ENCODE data around the gene ZNF678. TPM values are rescaled to one million over a fixed set of nuclear protein-coding genes. Genes with fewer than 3 reads are reported as not detected.
"Not testable (repeated sequence)": the region's sequence is repeated elsewhere in the genome, so short reads cannot be mapped to it uniquely, and the experiment has no call there.

The ZNF678 gene
- total RNA-seq, 2 donors from 2014 or later: 2.7 to 3.3 TPM

DNA sequence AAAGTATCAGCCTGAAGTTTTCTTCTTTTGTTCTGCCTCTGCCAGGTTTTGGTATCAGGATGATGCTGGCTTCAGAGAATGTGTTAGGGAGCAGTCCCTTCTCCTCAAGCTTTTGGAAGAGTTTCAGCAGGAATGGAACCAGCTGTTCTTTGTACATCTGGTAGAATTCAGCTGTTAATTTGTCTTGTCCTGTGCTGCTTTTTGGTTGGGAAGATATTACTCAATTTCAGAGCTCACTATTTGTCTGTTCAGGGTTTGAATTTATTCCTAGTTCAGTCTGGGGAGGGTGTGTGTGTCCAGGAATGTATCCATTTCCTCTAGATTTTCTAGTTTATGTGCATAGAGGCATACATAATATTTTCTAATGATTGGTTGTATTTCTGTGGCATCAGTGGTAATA is 12.8 kb downstream of the ZNF678 start:
- Histone ChIP-seq H3K9me3 (no peaks in the 10 kb centered on the region), H3K36me3 (no peaks in the 10 kb centered on the region), H3K4me1 (peaks cover 0 to 16% of the 10 kb centered on the region in 2 donors), H3K27ac (no peak overlapping the region), H3K4me3 (no peak overlapping the region), H3K27me3 (no peaks in the 10 kb centered on the region)
- TF ChIP-seq, protein P1, sequence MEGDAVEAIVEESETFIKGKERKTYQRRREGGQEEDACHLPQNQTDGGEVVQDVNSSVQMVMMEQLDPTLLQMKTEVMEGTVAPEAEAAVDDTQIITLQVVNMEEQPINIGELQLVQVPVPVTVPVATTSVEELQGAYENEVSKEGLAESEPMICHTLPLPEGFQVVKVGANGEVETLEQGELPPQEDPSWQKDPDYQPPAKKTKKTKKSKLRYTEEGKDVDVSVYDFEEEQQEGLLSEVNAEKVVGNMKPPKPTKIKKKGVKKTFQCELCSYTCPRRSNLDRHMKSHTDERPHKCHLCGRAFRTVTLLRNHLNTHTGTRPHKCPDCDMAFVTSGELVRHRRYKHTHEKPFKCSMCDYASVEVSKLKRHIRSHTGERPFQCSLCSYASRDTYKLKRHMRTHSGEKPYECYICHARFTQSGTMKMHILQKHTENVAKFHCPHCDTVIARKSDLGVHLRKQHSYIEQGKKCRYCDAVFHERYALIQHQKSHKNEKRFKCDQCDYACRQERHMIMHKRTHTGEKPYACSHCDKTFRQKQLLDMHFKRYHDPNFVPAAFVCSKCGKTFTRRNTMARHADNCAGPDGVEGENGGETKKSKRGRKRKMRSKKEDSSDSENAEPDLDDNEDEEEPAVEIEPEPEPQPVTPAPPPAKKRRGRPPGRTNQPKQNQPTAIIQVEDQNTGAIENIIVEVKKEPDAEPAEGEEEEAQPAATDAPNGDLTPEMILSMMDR (IDR thresholded peaks at IDR 0.05): no peak
- no peak for DNase-seq (ENCODE audit: low spot score)

DNA sequence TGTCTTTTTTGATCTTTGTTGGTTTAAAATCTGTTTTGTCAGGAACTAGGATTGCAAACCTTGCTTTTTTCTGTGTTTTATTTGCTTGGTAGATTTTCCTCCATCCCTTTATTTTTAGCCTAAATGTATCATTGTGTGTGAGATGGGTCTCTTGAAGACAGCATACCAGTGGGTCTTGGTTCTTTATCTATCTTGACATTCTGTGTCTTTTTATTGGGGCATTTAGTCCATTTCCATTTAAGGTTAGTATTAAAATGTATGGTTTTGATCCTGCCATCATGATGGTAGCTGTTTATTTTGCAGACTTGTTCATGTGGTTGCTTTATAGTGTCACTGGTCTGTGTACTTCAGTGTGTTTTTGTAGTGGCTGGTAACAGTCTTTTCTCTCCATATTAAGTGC is 14.1 kb downstream of the ZNF678 start:
- DNase-seq (ENCODE audit: low spot score): no peak
- Histone ChIP-seq H3K4me3 (no peak overlapping the region), H3K36me3 (no peaks in the 10 kb centered on the region), H3K9me3 (no peaks in the 10 kb centered on the region), H3K4me1 (peaks cover 0 to 12% of the 10 kb centered on the region in 2 donors), H3K27ac (no peak overlapping the region), H3K27me3 (no peaks in the 10 kb centered on the region)
- TF ChIP-seq, protein P1 (IDR thresholded peaks at IDR 0.05): no peak

DNA sequence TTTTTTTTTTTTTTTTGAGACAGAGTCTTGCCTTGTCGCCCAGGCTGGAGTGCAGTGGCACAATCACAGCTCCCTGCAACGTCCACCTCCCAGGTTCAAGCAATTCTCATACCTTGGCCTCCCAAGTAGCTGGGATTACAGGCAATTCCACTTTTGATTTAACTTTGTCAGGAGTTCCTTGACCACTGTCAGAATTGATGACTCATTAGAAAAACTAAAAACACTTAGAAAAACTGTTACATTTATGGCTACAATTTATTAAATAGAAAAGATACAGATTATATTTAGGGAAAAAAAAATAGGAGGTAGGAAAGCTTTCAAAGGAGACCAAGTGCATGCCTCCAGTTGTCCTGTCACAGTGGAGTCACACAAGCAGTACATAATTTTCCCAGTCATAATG is 20.0 kb downstream of the ZNF678 start:
- no peak for DNase-seq (ENCODE audit: low spot score)
- H3K4me1 ChIP-seq: peaks cover 0 to 5% of the 10 kb centered on the region in 2 donors
- peaks cover 0 to 4% of the 10 kb centered on the region in 2 donors for H3K9me3 ChIP-seq
- no peak overlapping the region for H3K4me3 ChIP-seq
- no peak overlapping the region for H3K27ac ChIP-seq
- no peaks in the 10 kb centered on the region for H3K27me3 ChIP-seq
- no peaks in the 10 kb centered on the region for H3K36me3 ChIP-seq
- TF ChIP-seq, protein P1 (IDR thresholded peaks at IDR 0.05): no peak

DNA sequence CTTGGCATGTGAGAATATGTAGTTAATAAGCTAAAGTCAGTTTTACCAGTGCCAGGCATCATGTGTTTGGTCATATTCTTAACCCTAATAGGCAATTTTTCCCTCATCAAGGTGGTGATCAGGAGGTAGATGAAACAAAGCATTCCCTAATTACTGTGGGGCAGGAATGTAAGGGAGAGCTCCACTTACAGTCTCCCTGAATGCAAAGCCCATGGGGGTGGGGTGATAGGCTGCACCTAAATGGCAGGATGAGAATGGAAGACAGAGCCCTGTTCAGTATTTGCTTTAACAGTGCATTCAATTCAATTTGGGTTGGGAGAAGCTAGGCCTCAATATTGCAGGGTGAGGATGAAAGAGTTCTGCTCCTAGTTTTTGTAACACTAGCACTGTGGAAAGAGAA is 23.4 kb downstream of the ZNF678 start:
- H3K27ac ChIP-seq: no peak overlapping the region
- H3K9me3 ChIP-seq: peaks cover 0 to 15% of the 10 kb centered on the region in 2 donors
- no peaks in the 10 kb centered on the region for H3K27me3 ChIP-seq
- DNase-seq (ENCODE audit: low spot score): no peak
- TF ChIP-seq, protein P1 (IDR thresholded peaks at IDR 0.05): no peak
- H3K4me1 ChIP-seq: no peaks in the 10 kb centered on the region
- no peak overlapping the region for H3K4me3 ChIP-seq
- H3K36me3 ChIP-seq: no peaks in the 10 kb centered on the region

DNA sequence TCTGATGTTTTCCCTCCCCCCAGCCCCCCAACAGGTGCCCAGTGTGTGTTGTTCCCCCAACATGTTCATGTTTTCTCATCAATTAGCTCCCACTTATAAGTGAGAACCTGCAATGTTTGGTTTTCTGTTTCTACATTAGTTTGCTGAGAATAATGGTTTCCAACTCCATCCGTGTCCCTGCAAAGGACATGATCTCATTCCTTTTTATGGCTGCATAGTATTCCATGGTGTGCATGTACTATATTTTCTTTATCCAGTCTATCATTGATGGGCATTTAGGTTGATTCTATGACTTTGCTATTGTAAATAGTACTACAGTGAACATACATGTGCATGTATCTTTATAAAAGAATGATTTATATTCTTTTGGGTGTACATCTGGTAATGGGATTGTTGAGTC is 24.6 kb downstream of the ZNF678 start:
- no peak for DNase-seq (ENCODE audit: low spot score)
- Histone ChIP-seq H3K27ac (no peak overlapping the region), H3K27me3 (no peaks in the 10 kb centered on the region), H3K36me3 (no peaks in the 10 kb centered on the region), H3K4me3 (no peak overlapping the region), H3K4me1 (no peaks in the 10 kb centered on the region), H3K9me3 (peaks cover 0 to 15% of the 10 kb centered on the region in 2 donors)
- TF ChIP-seq, protein P1 (IDR thresholded peaks at IDR 0.05): no peak

DNA sequence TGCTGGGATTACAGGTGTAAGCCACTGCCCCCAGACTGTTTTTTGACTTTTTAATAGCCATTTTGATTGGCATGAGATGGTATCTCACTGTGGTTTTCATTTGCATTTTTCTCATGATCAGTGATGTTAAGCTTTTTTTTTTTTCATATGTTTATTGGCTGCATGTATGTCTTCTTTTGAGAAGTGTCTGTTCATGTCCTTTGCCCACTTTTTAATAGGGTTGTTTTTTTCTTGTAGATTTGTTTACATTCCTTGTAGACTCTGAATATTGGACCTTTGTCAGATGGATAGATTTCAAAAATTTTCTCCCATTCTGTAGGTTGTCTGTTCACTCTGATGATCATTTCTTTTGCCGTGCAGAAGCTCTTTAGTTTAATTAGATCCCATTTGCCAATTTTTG is 25.4 kb downstream of the ZNF678 start:
- not testable (repeated sequence) for H3K4me3 ChIP-seq; H3K4me1 ChIP-seq; H3K27me3 ChIP-seq; H3K36me3 ChIP-seq; DNase-seq (ENCODE audit: low spot score); H3K27ac ChIP-seq
- H3K9me3 ChIP-seq: peaks cover 0 to 15% of the 10 kb centered on the region in 2 donors

DNA sequence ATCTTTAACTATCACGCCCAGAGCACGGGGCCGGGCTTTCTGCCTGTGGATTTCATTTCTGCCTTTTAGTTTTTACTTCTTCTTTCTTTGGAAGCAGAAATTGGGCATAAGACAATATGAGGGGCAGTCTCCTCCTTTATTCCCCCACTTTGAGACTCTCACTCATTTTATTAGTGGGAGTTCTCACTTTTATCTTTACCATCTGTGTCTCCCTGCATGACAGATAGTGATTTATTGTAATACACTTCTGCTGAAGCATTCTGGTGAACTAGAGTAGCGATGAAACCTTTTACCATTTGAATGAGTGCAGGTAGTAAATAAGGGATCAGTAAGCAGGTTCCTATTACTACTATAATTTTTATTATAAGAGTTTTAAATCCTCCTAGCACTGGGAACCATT is 26.4 kb downstream of the ZNF678 start:
- not testable (repeated sequence) for H3K27ac ChIP-seq; H3K4me3 ChIP-seq; H3K4me1 ChIP-seq; H3K36me3 ChIP-seq; DNase-seq (ENCODE audit: low spot score); H3K27me3 ChIP-seq
- peaks cover 0 to 15% of the 10 kb centered on the region in 2 donors for H3K9me3 ChIP-seq

DNA sequence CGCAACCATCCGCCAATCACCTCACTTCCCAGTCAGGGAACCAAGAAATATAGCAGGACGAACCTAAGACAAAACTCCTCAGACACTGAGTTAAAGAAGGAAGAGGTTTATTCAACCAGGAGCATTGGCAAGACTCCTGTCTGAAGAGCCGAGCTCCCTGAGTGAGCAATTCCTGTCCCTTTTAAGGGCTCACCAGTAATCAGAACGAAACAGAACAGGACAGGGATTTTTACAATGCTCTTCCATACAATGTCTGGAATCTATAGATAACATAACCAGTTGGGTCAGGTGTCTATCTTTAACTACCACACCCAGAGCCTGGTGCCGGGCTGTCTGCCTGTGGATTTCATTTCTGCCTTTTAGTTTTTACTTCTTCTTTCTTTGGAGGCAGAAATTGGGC is 32.9 kb downstream of the ZNF678 start:
- H3K36me3 ChIP-seq; H3K4me1 ChIP-seq; H3K27ac ChIP-seq; H3K9me3 ChIP-seq; H3K27me3 ChIP-seq; H3K4me3 ChIP-seq; DNase-seq (ENCODE audit: low spot score): not testable (repeated sequence)
